Activated gamma-delta T cell (primary cell): ENCODE measurements around the gene KRT4.
"Not testable (repeated sequence)": the region's sequence is repeated elsewhere in the genome, so short reads cannot be mapped to it uniquely, and the experiment has no call there.

Experiments
- DNase-seq: peaks from one replicate; lab custom pipeline; 2025; lab: John Stamatoyannopoulos, UW
- total RNA-seq, 2 donors: gene quantifications; one replicate each; lab custom pipeline; 2026; lab: John Stamatoyannopoulos, UW

The KRT4 gene
- 0 reads per million in 2 donors for total RNA-seq

DNA sequence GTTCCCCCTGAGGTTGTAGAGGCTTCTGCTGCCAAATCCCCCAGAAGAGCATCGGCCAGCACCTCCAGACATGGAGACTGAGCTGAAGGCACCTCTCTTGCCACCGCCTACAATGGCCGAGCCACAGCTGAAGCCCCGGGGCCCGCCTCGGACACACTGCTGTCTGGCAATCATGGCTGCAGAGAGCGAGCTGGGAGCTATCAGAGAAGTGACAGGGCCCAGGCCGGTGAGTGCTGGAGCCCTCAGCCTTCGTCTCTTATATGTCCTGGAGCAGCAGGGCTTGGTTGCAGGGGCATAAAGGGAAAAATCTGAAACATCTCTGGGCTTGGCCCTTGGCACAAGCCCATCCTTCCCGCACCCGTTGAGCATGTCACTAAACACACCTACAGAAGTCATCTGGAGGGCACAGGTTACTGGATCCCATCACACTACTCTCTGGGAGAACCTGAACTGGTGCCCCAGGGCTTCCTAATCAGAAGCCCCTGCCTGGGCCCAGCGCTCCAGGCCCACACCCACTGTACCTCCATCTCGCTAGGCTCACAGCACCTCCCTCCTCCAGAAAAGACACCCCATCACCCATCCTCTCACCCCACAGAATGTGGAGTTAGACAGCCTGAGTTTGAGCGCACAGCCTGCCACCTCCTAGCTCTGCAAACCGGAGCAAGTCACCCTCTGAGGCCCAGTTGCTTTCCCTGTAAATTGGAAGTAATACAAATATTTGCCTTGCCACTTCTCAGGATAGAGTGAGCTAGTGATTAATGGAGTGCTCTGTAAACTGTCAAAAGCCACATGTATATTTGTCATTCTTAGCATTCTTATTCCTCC lies at the start of gene KRT4:
KRT4 (minus strand) TSS at position 232 of the 825 bp plus-strand sequence; CDS start at position 174, 58 bp downstream.
- no peak for DNase-seq

DNA sequence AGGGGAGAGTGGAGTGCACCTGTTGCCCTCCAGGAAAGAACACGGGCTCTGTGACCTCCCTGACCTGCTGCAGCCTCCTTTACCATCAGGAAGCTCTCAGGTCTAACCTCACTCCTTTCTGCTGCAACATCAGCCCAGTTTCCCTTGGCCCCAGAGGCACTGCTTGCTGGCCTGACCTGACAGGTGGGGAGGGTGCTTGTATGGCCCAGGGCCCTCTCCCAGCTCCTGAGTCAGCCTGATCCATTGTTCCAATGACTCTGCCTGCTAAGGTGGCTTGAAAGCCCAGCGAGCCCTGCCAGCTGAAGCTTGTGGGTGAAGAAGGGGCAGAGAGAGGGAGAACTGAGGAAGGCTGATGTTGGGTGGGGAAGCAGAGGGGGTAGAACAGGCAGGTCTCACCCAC lies 48.1 kb upstream of the KRT4 start:
- DNase-seq = no peak

DNA sequence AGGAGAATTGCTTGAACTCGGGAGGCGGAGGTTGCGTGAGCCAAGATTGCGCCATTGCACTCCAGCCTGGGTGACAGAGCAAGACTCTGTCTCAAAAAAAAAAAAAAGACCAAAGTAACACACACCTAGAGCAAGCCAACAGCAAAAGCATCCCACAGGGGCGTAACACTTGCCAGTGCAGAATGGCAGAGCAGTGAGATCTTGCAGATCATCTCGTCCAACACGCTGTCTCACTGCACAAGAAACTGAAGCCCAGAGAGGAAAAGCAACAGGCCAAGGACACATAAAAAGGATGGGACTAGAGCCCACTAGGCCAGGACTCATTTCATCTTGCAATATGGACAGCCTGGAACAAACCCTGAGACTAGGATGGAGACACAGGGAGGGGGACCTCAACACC lies 47.6 kb upstream of the KRT4 start:
- no peak for DNase-seq

DNA sequence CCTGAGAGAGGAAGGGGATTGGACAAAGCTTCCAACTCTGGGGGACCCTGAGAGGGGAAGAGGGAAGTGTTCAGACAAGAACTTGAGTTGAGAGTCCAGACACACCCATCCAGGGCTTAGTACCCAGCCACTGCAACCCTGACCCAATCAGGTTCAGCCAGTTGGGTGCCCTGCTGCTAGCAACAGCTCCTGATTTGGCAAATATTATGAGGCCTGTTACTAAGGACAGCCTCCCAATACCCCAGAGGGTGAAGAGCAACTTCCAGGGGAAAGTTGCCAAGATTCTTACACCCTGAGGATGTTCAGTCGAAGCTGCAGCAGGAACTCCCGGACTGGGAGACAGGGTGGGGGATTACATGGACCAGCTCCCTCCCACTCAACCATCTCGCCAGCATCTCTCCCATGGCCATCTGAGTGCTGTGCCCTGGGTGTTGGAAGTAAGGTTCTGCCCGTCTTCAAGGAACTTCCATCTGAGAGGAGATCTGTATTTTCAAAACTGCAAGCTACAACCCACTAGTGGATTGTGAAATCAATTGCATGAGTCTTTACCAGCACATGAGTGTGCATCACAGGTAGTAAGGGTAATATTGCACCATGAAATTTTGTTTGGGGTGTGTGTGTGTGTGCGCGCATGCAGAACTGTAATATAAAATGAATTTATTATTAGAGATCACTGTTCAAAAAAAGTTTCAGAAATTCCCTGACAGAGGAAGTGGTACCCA lies 46.3 kb upstream of the KRT4 start:
- no peak for DNase-seq

DNA sequence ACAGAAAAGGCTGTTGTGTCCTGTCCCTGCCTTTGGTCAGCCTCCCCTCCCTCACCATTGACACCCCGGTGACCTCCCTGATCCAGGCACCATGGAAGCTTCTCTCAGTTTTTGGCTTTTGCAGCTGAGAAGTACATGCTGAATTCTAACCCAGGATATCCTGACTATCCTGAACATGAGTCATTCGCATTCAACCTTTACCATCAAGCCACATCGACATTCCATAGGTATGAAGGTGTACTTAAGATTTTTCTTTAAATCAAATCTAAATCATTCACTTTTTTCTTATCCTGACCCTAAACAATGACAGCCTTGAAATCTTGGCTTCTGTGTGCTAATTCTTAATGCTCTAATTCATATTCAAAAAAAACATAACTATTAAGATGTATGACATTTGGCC lies 43.6 kb upstream of the KRT4 start:
- DNase-seq = no peak

DNA sequence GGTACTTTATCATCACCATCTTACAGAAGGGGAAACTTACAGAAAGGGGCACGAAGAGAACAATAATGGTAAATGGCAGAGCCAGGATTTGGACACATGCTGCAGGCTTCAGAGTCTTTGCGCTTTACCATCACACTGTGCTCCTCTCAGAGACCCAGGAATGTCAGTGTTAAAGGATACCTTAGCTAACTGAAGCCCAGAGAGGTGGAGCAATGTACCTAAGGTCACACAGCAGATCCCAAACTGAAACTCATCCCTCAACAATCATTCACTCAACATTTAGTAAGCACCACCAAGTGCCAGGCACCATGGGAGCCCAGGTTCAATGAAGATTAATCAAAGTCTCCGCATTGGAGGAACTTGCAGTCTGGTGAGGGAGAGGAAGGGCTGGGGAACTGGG lies 42.9 kb upstream of the KRT4 start:
- DNase-seq = no peak

DNA sequence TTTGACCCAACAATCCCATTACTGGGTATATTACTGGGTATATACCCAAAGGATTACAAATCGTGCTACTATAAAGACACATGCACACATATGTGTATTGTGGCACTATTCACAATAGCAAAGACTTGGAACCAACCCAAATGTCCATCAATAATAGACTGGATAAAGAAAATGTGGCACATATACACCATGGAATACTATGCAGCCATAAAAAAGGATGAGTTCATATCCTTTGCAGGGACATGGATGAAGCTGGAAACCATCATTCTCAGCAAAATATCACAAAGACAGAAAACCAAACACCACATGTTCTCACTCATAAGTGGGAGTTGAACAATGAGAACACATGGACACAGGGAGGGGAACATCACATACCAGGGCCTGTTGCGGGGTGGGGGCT lies 42.2 kb upstream of the KRT4 start:
- not testable (repeated sequence) for DNase-seq

DNA sequence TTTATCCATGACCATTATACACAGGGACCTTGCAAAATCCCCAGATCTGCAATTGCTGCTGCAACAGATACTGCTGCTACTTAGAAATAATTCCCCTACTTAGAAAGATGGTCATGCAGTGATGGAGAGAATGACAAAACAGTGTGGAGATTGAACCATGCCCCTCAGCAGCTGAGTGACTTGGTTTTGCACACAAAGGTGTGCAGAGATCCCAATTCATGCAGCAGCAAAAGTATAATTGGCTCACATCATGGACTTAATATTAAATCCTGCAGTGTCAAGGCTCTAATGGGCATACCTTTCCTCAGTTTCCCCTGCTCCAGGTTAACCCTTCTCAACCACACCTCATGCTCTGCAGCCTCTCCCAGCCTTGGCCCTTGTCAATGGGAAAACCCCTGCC lies 37.9 kb upstream of the KRT4 start:
- no peak for DNase-seq

DNA sequence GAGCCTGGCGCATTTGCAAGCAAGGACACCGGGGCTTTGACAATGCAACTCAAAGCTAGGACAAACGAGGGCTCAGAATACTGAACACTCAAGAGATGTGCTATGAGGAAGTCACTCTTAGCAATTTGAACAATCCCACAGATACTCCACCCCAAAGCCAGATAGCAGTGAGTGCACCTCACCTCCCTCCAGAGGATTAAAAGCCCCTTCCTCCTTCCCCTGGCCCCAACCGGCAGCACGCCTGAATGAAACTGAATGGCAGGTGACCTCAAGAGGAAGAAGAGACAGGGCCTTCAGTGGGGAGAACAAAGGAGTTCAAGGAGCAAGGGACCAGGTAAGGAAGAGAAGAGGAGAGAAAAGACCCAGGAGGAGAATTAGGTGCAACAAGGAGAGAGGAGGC lies 36.8 kb upstream of the KRT4 start:
- no peak for DNase-seq

DNA sequence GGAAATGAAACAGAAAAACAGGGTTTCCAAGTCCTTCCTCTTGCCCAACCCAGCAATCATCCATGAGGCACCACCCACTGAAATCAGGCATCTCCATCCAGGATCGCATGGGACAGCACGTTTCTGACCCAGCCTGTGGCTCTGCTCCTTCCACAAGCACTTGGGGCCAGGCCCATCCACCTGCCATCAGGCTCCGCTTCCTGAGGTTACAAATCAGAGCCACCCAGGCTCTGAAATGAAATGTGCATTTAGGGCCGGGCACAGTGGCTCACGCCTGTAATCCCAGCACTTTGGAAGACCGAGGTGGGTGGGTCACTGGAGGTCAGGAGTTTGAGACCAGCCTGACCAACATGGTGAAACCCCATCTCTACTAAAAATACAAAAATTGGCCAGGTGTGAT lies 35.6 kb upstream of the KRT4 start:
- DNase-seq = no peak

DNA sequence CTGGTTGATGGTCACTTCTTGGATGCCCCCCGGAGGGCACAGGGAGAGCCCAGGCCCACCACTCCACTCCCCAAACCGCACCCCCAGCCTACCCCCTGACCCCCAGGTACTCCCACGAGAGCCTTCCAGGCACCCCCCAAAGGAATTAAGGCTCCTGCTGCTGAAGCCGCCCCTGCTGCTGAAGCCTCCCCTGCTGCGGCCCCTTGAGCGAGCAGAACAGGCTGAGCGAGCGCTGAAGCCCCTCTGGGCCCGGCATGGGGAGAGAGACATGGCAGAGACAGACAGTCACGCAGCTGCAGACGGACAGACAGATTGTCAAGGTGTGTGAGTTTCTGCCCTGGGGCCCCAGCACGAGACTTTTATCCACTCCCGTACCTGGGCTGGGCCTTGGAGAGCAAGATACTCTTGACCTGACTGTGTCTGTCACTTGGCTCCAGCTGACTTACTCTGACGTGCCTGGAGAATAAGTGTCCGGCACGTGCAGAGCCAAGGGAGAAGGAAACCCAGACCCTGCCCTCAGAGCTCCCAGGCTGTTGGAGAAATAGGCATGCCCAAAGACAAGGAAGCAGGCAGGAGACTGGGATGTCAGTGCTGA lies 34.8 kb upstream of the KRT4 start, which contains the start of gene KRT78:
KRT78 (minus strand) TSS at position 334 of the 595 bp plus-strand sequence; CDS start at position 270, 64 bp downstream.
- no peak for DNase-seq

DNA sequence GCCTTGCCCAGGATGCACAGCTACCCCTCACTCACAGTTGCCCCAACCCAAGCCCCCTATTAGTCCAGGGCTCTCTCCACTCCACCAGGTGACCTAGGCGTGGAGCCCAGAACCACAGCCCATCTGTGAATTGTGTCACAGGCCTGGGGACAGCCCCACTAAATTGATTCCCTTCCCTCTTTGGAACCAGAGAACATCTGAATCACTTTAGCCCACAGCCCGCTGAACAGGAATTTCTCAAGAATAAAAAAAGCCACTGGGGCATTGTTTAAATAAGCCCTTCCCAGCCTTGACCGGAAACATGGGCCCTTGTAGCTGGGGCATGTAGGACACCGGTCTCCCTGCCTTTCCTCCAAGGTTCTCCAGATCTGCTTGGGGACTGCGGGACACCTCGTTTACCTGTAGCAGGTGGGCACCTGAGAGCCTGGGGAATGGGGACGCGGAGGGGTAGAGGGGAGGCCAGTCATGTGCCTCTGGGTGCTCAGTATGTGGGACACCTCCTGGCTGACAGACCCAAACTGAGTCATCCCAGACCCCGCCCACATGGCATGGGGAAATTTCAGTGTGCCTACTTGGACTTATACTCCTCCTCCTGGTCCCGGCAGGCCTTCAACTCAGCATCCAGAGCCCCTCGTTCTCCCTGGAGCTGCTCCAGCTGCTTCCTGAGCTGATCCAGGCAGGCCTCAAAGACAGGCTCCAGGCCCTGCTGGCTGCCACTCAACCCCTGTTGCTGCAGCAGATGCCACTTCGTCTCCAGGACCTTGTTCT lies 33.6 kb upstream of the KRT4 start:
- DNase-seq = no peak

DNA sequence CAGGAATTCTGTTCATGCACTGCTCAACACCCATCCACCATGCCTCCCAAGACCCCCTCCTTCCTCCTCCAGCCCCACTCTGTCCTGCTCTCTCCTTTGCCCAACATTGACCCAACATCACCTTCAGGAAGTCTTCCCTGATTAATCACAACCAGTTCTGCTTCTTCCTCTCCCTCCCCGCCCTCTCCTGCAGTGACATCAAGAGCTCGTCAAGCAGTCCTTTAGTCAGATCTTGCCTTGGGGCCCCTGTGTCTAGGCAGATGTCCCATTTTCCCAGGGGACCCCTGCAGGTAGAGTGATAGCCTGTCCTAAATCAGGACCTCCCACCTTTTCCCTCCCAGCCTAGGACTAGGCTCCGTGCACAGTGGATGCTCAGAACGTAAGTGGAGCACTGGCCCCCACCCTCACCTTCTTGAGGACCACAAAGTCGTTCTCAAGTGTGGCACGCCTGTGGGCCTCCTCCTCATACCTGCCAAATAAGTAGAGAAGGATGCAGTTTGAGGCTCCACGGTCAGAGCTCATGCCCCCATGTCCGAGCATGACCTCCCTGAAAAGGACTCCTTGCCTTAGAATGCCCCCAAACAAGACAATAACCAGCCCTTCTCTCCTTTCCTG lies 32.5 kb upstream of the KRT4 start:
- DNase-seq = no peak

DNA sequence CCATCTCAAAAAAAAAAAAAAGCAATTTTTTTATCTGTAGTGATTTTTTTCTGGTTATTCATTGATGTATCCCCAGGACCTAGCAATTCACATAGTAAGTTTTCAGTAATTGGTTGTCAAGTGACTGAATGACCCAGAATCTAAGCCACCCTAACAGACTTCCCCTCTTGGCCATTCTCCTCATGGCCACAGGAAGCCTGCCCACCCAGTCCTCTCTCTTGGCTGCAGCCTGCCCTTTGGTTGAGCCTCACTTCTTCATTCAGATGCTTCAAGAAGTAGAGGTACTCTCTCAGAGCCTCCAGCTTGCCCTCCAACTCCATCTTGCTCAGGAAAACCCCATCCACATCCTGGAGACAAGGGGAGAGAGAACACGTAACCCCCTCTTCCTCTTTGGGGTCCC lies 32.0 kb upstream of the KRT4 start:
- no peak for DNase-seq

DNA sequence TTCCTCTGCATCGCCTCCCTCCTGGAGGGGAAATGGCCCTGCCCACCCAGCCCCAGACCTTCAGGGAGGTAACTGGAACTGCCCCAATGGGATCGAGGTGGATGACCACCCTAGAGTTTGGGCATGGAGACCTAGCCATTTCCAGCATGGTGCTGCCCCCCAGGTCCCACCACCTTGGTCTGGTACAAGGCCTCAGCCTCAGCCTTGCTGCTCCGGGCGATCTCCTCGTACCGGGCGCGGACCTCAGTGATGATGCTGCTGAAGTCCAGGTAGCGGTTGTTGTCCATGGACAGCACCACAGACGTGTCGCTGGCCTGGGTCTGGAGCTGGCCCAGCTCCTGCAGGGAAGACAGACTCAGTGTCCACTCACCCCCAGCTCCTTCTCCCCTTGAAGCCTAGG lies 30.5 kb upstream of the KRT4 start:
- DNase-seq = no peak

DNA sequence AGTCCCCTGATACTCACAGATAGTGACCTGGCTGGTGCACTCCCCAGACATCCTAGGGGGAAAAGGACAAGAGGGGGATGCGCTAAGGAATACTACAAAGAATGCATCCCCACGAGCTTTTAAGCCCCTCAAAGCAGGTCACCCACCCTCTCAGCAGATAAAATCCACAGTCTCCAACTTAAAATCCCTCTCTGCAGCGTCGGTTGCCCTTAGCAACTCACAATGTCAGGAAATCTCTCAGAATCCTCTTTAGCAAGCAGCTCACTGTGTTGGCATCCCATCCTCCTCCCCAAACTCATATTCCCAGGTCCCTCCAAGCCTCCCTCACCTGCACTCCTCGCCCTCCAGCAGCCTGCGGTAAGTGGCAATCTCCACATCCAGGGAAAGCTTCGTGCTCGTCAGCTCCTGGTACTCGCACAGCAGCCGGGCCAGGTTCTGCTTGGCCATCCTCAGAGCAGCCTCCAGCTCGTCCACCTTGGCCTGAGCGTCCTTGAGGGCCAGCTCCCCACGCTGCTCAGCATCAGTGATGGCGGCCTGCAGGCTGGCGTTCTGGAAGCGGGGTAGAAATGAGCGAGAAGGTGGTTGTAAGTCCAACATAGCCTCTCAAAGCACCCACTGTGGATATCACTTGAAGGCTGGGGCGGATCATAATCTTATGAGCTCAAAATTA lies 25.7 kb upstream of the KRT4 start:
- no peak for DNase-seq

DNA sequence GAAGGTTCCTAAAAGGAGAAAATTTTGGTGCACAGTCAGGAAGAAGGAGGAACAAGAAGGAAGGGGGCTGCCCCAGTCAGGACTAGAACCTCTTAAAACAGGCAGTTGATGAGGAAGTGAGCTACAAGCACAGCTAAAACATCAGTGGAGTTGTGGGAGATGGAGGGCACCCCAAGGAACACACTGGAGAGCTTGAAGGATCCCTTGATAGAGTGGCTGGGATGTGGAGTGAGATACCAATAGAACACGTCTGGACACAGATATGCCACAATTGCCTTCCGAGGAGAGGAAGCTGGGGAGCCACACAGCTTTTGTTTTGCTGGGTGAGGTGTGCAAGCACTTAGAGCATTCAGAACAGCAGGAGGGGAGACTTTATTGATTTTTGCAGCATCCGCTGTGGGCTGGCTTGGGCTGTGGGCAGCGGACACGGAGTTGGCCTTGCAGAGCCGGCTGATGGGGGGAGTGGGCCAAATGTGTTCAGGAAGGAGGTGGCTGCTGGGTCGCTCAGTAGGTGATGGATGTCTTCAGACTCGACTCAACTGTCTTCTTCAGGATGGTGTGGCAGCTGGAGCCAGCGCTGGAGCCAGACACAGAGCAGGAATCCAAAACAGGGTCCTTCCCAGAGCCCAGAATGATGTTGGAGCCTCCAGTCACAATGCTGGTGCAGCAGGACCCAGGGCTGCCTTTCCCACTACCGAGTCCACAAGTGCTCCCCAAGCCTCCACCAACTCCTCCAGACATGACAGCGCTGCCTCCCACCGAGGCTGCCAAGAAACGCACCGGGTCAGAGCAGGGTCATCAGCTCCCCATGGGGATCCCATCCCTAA lies 24.9 kb upstream of the KRT4 start:
- DNase-seq = no peak

DNA sequence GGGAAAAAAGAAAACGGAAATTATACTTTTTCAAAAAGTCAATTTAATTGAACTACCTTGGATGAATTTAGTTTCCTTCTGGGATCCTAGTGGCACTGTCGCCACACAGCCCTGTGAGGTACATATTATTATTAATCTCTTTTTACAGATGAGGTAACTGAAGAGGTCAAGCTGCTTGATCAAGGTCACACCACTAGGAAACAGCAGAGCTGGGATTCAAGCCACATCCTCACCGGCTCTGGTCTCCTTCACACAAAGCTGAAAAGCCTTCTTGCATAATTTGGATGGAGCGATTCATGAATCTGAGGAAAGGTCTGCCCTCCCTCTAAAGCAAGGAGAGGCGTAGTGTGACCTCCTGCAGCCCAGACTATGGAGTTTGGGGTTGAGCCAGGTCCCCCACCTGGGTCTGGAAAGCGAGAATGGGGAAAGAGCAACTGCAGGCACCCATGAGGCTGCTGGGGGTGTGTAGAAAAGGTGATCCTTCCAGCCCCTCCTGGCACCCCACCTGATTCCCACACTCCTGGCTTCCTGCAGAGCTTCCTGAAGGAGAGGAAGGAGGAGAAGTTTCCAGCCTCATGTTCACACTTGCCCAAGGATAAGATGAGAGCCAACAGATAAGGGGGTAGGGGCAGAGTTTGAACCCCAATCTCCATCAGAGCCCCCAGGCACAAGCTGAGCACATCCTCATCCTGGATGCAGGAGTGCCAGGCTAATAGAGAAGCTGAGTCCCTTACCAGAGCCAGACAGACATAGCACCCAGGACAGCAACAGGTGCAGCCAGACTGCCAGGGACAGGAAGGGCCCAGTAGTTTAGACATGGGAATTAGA lies 24.1 kb upstream of the KRT4 start:
- DNase-seq = no peak

DNA sequence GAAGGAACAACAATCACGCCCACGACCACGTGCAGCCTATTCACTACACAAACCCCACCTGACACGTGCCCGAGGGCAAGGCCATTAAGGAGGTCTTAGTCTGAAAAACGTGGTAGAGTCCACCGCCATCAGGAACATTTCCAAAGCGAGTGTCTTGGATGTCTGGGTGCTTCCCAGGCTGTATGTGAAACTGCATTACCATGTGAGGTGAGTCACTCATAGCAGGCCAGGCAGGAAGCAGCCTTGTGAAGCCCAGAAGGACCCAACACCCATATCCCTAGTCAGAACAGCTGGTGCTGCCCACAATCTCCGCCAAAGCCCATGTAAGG lies 23.5 kb upstream of the KRT4 start:
- DNase-seq = no peak
